ENCODE data around the gene AWAT2.

Gene AWAT2

GRCh38 chrX:70084592-70085240 lies 35.0 kb upstream of the AWAT2 start:
- Histone ChIP-seq H4K20me1 (ENCODE audit: insufficient read depth, low read length) (no peaks in the 10 kb centered on the region), H3K4me1 (ENCODE audit: low read length) (no peaks in the 10 kb centered on the region), H3K4me2 (ENCODE audit: low read depth, low read length) (no peak overlapping the region), H3K4me3 (ENCODE audit: low read length) (no peak overlapping the region), H3K9ac (ENCODE audit: low read length) (no peak overlapping the region), H3K9me3 (replicated peaks; ENCODE audit: insufficient read depth, low read length) (no peaks in the 10 kb centered on the region), H3K27me3 (replicated peaks; ENCODE audit: insufficient read depth, low read length) (no peaks in the 10 kb centered on the region), H3K9me2 (replicated peaks; ENCODE audit: insufficient read depth, low read length) (no peaks in the 10 kb centered on the region), H3K36me3 (replicated peaks; ENCODE audit: insufficient read depth, low read length) (no peaks in the 10 kb centered on the region), H3K79me2 (ENCODE audit: low read length) (no peaks in the 10 kb centered on the region), H3F3A (ENCODE audit: insufficient read depth, low read length) (no peaks in the 10 kb centered on the region), H3K27ac (ENCODE audit: low read length) (no peak overlapping the region), H2AFZ (ENCODE audit: low read length) (no peak overlapping the region)
- no peak for DNase-seq
- TF ChIP-seq CTCF (IDR thresholded peaks at IDR 0.05; ENCODE audit: low read length) (no peak), EZH2phosphoT487 (IDR thresholded peaks at IDR 0.05; ENCODE audit: low read length) (no peak), EZH2 (optimal IDR thresholded peaks at IDR 0.05; ENCODE audit: low read depth, low read length) (no peak)

GRCh38 chrX:70082723-70083122 lies 33.0 kb upstream of the AWAT2 start:
- no peaks in the 10 kb centered on the region for H4K20me1 ChIP-seq (ENCODE audit: insufficient read depth, low read length)
- H3K36me3 ChIP-seq (replicated peaks; ENCODE audit: insufficient read depth, low read length): no peaks in the 10 kb centered on the region
- H2AFZ ChIP-seq (ENCODE audit: low read length): no peak overlapping the region
- no peak overlapping the region for H3K27ac ChIP-seq (ENCODE audit: low read length)
- H3F3A ChIP-seq (ENCODE audit: insufficient read depth, low read length): no peaks in the 10 kb centered on the region
- no peaks in the 10 kb centered on the region for H3K27me3 ChIP-seq (replicated peaks; ENCODE audit: insufficient read depth, low read length)
- no peaks in the 10 kb centered on the region for H3K9me3 ChIP-seq (replicated peaks; ENCODE audit: insufficient read depth, low read length)
- H3K9me2 ChIP-seq (replicated peaks; ENCODE audit: insufficient read depth, low read length): no peaks in the 10 kb centered on the region
- no peaks in the 10 kb centered on the region for H3K79me2 ChIP-seq (ENCODE audit: low read length)
- no peak overlapping the region for H3K4me3 ChIP-seq (ENCODE audit: low read length)
- TF ChIP-seq CTCF (IDR thresholded peaks at IDR 0.05; ENCODE audit: low read length) (no peak), EZH2 (optimal IDR thresholded peaks at IDR 0.05; ENCODE audit: low read depth, low read length) (no peak), EZH2phosphoT487 (IDR thresholded peaks at IDR 0.05; ENCODE audit: low read length) (no peak)
- no peak overlapping the region for H3K4me2 ChIP-seq (ENCODE audit: low read depth, low read length)
- no peak for DNase-seq
- no peaks in the 10 kb centered on the region for H3K4me1 ChIP-seq (ENCODE audit: low read length)
- H3K9ac ChIP-seq (ENCODE audit: low read length): no peak overlapping the region

- Histone ChIP-seq H3K36me3 (replicated peaks; ENCODE audit: insufficient read depth, low read length) (no peaks in the 10 kb centered on the region), H3K79me2 (ENCODE audit: low read length) (no peaks in the 10 kb centered on the region), H3K9ac (ENCODE audit: low read length) (no peak overlapping the region), H3K9me3 (replicated peaks; ENCODE audit: insufficient read depth, low read length) (no peaks in the 10 kb centered on the region), H3K27me3 (replicated peaks; ENCODE audit: insufficient read depth, low read length) (no peaks in the 10 kb centered on the region), H3K27ac (ENCODE audit: low read length) (no peak overlapping the region), H3K4me2 (ENCODE audit: low read depth, low read length) (no peak overlapping the region), H3K4me1 (ENCODE audit: low read length) (no peaks in the 10 kb centered on the region), H2AFZ (ENCODE audit: low read length) (no peak overlapping the region), H3F3A (ENCODE audit: insufficient read depth, low read length) (no peaks in the 10 kb centered on the region), H4K20me1 (ENCODE audit: insufficient read depth, low read length) (no peaks in the 10 kb centered on the region), H3K9me2 (replicated peaks; ENCODE audit: insufficient read depth, low read length) (no peaks in the 10 kb centered on the region), H3K4me3 (ENCODE audit: low read length) (no peak overlapping the region)
- TF ChIP-seq EZH2 (optimal IDR thresholded peaks at IDR 0.05; ENCODE audit: low read depth, low read length) (no peak), EZH2phosphoT487 (IDR thresholded peaks at IDR 0.05; ENCODE audit: low read length) (no peak), CTCF (IDR thresholded peaks at IDR 0.05; ENCODE audit: low read length) (no peak)
- DNase-seq: no peak
These were observed 30.1 kb upstream of the AWAT2 start for GRCh38 chrX:70079870-70080269.

All from MM.1S (cell line).